Measurements from ENCODE around the gene PIP4K2A.

The PIP4K2A gene

DNA sequence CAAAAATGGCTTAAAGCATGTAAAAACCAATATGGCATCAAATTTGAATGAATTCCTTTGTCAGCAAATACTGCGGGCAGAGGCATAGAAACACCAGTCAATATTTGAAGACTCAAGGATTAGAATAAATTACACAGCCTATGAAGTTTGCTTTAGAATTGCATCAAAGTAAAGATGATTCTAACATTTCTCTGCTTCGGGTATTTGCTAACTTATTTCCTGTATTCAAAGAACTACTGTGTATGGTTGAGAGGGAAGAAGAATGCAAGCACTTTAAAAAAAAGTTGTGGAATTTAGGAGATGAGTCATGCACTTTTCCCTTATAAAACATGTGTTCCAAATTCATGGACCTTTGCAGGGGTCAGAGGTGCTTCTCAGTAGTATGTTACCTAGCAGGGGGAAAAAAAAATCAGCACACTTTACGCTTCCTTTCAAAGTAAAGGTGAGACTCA, 90.1 kb downstream of the PIP4K2A start:
- Mint-ChIP-seq H3K4me3 (peak overlapping the region; percentile 20), H3K27ac (peak overlapping the region; percentile 85), H3K27me3 (no peaks in the 10 kb centered on the region), H3K9me3 (no peaks in the 10 kb centered on the region), H3K4me1 (ENCODE audit: low read depth) (peaks cover 96% of the 10 kb centered on the region), H3K36me3 (ENCODE audit: low read depth) (peaks cover 17% of the 10 kb centered on the region)

DNA sequence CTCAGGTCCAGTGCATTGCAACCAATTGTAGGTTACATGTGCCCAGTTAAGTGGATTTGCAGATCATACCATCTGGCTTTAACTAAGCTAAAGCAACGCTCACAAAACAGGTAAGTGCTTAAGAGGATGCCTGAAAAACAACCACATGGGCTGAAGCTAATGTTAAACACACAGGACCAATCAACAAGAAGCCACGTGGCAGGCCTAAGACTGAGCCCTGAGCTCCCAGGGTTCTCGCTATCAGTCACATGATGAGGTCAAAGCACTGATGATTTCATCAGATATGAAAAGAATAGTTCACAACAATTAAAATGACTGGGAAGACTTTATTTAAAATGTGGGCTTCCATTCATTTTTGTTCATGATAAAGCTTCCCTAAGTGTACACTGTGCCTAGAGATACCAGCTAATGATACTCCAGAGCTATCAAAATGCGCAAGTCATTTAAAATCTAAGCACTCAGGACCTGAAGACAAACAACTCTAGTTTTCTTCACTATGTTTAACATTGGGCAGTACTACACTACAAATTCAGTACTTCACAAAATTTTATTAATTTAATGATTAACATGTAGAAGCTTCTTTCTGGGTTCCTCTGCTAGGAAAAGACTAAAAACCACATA, 90.6 kb downstream of the PIP4K2A start:
- H3K27me3 Mint-ChIP-seq: no peaks in the 10 kb centered on the region
- H3K36me3 Mint-ChIP-seq (ENCODE audit: low read depth): peaks cover 17% of the 10 kb centered on the region
- H3K27ac Mint-ChIP-seq: peak overlapping the region; percentile 85
- peak overlapping the region; percentile 48 for H3K4me3 Mint-ChIP-seq
- H3K9me3 Mint-ChIP-seq: no peaks in the 10 kb centered on the region
- peaks cover 96% of the 10 kb centered on the region for H3K4me1 Mint-ChIP-seq (ENCODE audit: low read depth)

DNA sequence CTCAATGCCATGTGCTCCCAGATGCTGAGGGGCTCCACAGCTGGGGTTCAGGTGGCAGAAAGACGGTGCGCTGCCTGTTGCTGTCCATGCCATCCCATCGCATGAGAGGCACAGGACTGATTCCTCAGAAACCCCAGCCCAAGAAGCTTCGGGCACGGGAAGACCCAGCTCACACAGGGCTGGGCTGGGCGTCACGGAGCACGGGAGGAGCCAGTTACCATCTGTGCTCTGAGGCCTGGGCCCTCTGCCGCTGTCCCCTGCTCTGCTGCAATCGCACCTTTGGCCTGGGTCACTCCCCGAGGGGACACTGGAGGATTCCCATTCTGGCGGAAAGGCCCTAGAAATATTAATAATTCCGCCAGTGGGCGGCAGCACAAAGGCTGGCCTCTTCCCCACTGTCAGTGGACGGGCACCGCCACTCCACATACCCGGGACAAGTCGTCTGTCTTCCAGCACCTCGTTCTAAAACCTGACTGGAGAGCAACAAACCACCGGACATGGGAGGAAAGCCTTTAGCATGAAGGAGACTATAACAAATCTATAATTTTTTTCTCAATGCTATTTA, 92.1 kb downstream of the PIP4K2A start:
- H3K4me3 Mint-ChIP-seq: no peak overlapping the region

DNA sequence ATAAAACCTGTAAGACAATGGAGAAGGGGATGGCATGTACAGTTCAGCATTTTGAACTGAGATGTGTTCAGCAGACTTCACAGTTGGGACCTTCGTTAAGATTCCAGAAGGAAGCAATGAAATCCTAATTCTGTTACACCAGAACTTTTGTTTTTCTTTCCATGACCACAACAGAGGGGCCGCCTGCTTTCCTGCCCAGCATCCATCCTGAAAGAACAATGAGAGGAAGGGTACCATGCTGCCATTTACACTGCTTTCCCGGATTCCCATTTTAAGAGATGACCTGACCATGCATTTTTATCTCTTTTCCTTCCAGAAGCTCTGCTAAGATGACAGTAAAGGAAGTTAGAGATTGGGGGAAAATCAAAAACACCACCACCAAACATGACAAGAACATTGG, 92.7 kb downstream of the PIP4K2A start:
- peak overlapping the region; percentile 28 for H3K27ac Mint-ChIP-seq
- H3K9me3 Mint-ChIP-seq: no peaks in the 10 kb centered on the region
- H3K27me3 Mint-ChIP-seq: no peaks in the 10 kb centered on the region
- peaks cover 96% of the 10 kb centered on the region for H3K4me1 Mint-ChIP-seq (ENCODE audit: low read depth)
- H3K36me3 Mint-ChIP-seq (ENCODE audit: low read depth): peaks cover 11% of the 10 kb centered on the region
- no peak overlapping the region for H3K4me3 Mint-ChIP-seq

More for the DNA sequence above, 92.1 kb downstream of the PIP4K2A start:
- H3K27me3 Mint-ChIP-seq: no peaks in the 10 kb centered on the region
- no peaks in the 10 kb centered on the region for H3K9me3 Mint-ChIP-seq
- peaks cover 11% of the 10 kb centered on the region for H3K36me3 Mint-ChIP-seq (ENCODE audit: low read depth)
- H3K4me1 Mint-ChIP-seq (ENCODE audit: low read depth): peaks cover 96% of the 10 kb centered on the region
- peak overlapping the region; percentile 85 for H3K27ac Mint-ChIP-seq

DNA sequence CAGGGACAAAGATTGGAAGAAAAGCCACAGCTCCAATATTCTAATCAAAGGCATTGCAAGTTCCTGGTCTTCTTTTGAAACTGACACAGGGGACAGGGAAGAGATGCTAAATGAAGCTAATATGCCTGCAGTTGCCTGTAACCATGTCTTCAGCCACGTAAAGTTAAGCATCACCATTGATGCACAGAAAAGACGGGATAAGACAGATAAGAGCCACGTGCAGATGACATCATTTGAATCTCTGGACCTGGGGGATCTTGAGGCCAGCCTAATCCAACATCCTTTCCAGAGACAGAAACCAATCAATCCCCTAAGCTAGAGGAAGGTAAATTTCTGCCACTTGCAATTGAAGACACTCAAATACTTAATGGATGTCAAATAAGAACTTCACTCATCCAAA, 93.4 kb downstream of the PIP4K2A start:
- Mint-ChIP-seq H3K9me3 (no peaks in the 10 kb centered on the region), H3K27ac (peak overlapping the region; percentile 14), H3K27me3 (no peaks in the 10 kb centered on the region), H3K4me1 (ENCODE audit: low read depth) (peaks cover 96% of the 10 kb centered on the region), H3K4me3 (no peak overlapping the region), H3K36me3 (ENCODE audit: low read depth) (peaks cover 11% of the 10 kb centered on the region)

DNA sequence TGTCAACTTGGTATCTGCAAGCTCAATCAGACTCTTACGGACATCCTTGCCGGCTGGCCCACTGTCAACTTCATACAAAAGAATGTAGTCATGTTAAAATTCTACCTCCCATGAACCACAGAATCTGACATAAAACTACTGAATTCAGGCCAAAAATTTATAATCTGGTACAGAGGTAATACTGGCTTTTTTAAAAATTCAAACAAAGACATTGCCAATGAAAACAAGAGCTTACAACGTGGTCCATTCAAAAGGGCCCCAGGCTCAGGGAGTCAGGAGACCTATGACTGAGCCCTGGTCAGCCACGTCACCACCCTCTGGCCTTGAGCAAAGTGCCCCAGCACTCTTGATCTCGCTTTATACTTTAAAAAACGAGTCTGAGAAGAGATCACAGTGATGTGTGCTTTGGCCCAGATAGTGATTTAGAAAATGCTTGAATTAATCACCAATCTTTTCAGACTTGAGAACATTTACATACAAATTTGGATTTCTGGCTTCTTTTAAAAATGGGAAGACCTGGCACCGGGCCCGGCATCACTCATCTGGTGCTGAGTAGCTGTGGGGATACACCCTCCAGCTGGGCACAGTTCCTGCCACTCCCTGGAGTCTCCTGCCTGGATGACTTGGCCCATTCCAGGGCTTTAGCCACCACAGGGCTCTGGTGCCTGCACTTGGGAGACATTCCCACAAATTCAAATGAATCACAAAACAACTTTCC, 94.1 kb downstream of the PIP4K2A start:
- Mint-ChIP-seq H3K27me3 (no peaks in the 10 kb centered on the region), H3K27ac (peak overlapping the region; percentile 77), H3K36me3 (ENCODE audit: low read depth) (peaks cover 11% of the 10 kb centered on the region), H3K9me3 (no peaks in the 10 kb centered on the region), H3K4me1 (ENCODE audit: low read depth) (peaks cover 96% of the 10 kb centered on the region), H3K4me3 (peak overlapping the region; percentile 18)

DNA sequence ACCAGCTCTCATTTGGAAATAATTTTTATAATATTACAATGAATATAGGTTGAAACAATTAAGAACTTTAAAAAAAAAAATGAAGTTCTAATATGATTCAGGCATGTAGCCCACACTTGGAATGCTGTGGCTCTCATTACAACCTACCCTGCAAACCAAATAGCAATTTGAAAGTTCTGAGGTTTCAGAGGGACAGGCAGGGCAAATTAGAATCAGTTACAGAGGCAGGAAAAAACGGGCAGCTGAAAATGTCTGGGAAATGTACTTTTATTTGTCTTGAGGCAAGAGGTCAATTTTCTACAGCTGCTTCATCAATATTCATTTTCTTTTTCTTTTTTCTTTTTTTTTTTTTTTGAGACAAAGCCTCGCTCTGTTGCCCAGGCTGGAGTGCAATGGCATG, 95.3 kb downstream of the PIP4K2A start:
- Mint-ChIP-seq H3K27me3 (no peaks in the 10 kb centered on the region), H3K27ac (peak overlapping the region; percentile 81), H3K36me3 (ENCODE audit: low read depth) (peaks cover 15% of the 10 kb centered on the region), H3K4me1 (ENCODE audit: low read depth) (peaks cover 96% of the 10 kb centered on the region), H3K9me3 (no peaks in the 10 kb centered on the region), H3K4me3 (no peak overlapping the region)

DNA sequence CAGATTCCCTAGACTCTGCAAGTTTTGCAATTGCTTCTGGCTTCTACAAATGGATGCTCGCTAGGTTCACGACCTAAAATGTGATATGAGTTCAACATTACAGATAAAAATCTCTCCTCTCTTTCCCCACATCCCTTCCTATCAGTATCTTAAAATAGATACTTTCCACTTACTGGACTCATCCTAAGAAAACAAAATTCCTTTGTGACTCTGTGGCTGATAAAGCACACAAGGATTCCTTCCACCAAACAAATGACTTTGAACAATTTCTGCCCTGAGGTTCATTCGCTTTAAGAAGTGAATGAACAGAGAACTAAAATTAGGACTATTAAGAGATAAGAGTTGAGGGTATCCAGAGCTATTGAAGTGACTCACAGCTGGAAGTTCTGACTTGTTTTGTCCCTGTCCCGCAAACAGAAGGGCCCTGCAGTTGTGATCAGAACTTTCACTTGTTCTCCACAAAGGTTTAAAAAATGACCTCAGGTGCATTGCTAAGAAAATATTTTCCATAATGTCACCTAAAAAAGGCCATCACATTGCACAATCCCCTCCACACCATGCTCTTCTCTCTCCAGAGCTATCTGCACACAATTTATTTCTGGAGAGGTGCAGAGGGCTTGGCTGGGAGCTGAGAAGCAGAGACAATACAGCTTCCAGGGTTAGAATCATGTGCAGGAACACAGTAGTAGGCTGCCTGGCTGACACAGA, 96.1 kb downstream of the PIP4K2A start:
- Mint-ChIP-seq H3K4me3 (peak overlapping the region; percentile 40), H3K4me1 (ENCODE audit: low read depth) (peaks cover 96% of the 10 kb centered on the region), H3K36me3 (ENCODE audit: low read depth) (peaks cover 15% of the 10 kb centered on the region), H3K27me3 (no peaks in the 10 kb centered on the region), H3K9me3 (no peaks in the 10 kb centered on the region), H3K27ac (peak overlapping the region; percentile 88)

DNA sequence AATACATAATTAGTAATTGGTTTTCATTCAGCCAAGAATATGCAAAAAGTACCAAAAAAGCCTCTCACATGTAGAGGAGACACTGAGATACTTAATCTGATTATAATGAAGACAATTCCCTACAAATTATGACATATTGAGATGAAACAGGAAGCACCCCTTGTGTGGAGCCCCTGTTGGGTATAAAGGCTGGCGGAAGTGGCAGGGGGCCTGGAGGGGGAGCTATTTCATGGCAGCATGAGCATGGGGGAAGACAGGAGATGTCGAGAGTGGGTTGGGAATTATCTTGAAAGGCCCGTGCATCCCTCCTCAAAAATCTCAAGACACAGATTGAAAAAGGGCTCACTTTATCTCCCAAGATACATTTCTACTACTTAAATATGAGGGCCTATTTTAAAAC, 96.9 kb downstream of the PIP4K2A start:
- Mint-ChIP-seq H3K4me1 (ENCODE audit: low read depth) (peaks cover 96% of the 10 kb centered on the region), H3K36me3 (ENCODE audit: low read depth) (peaks cover 22% of the 10 kb centered on the region), H3K27me3 (no peaks in the 10 kb centered on the region), H3K4me3 (peak overlapping the region; percentile 14), H3K27ac (peak overlapping the region; percentile 84), H3K9me3 (no peaks in the 10 kb centered on the region)

DNA sequence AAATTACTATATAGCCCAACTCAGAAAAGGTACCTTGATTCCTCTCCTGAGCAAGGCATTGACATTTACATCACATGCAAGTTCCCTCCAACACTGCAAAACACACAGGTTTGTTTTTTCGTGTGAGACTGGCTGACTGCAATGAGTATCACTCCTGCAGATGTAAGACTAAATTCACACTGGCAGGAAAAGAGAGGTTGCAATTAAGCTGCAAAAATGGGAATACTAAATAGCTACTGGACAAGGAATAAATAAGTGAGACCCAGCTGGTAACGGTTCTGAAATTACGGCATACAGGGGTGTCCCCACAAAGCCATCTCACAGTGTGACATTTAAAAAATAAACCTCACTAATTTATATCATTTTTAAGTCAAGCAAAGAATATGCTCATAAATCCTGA, 97.3 kb downstream of the PIP4K2A start:
- Mint-ChIP-seq H3K36me3 (ENCODE audit: low read depth) (peaks cover 27% of the 10 kb centered on the region), H3K4me1 (ENCODE audit: low read depth) (peaks cover 100% of the 10 kb centered on the region), H3K27ac (peak overlapping the region; percentile 84), H3K4me3 (no peak overlapping the region), H3K9me3 (no peaks in the 10 kb centered on the region), H3K27me3 (no peaks in the 10 kb centered on the region)

DNA sequence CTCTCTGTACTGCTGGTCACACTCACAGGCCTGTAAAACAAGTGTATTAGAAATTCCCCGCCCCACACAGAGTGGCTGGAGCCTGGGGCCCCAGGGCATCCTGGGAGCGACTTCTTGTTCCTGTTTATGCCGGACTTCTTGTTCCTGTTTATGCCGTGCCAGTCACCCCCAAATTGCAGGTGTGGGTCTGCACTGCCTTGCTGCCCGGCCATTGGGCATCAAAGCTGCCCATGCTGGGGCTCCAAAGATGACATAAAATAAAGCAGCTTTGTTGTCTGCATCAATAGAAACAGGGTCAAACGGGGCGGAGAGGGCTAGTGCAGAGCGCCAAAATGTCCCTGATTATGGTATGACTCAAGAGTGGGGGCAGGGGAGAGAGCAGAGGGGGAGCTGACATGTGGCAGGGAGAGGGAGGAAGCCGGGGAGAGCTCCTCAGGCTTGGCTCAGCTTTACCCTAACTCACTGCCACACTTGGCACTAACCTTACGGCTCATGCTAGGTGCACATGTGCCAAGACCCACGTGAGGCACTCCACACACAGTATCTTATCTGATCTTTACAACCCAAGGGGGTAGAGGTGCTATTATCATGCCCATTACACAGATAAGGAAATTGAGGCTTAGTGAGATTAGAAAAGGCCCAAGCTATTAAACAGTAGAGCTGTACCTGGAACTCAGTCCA, 98.4 kb downstream of the PIP4K2A start:
- H3K4me1 Mint-ChIP-seq (ENCODE audit: low read depth): peaks cover 100% of the 10 kb centered on the region
- no peaks in the 10 kb centered on the region for H3K27me3 Mint-ChIP-seq
- peak overlapping the region; percentile 95 for H3K27ac Mint-ChIP-seq
- H3K36me3 Mint-ChIP-seq (ENCODE audit: low read depth): peaks cover 21% of the 10 kb centered on the region
- H3K9me3 Mint-ChIP-seq: no peaks in the 10 kb centered on the region
- H3K4me3 Mint-ChIP-seq: peak overlapping the region; percentile 77

DNA sequence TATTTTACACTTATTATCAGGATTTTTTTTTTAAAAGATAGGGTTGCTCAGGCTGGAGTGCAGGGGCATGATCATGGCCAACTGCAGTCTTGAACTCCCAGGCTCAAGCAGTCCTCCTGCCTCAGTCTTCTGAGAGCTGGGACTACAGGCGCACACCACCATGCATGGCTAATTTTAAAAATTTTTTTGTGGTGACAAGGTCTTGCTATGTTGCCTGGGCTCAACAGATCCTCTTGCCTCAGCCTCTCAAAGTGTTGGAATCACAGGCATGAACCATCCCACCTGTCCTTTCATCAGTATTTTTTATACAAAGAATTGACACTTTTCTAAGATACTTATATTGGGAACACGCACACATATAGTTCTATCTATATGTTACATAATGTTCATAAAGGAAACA, 99.3 kb downstream of the PIP4K2A start:
- Mint-ChIP-seq H3K4me3 (no peak overlapping the region), H3K36me3 (ENCODE audit: low read depth) (peaks cover 29% of the 10 kb centered on the region), H3K27me3 (no peaks in the 10 kb centered on the region), H3K4me1 (ENCODE audit: low read depth) (peaks cover 100% of the 10 kb centered on the region), H3K27ac (peak overlapping the region; percentile 95), H3K9me3 (no peaks in the 10 kb centered on the region)

DNA sequence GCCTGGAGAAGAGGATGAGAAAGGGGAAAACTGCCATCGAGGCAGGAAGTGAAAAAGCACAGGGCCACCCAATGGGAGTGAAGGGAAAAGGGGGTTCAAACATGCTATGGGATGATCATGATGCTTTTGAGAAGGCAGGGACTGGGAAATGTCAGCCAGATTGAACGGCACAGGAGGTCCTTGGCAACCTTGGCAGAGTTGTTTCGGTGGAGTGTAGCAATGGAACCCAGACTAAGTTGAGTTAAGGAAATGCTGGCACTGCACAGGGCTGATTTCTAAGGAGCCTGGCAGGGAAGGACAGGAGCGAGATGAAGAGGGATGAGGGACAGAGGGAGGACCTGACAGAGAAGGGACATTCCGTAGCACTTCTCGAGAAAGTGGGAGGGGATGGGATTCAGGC, 101.4 kb downstream of the PIP4K2A start:
- Mint-ChIP-seq H3K27ac (peak overlapping the region; percentile 93), H3K9me3 (no peaks in the 10 kb centered on the region), H3K4me3 (peak overlapping the region; percentile 77), H3K36me3 (ENCODE audit: low read depth) (peaks cover 46% of the 10 kb centered on the region), H3K27me3 (no peaks in the 10 kb centered on the region), H3K4me1 (ENCODE audit: low read depth) (peaks cover 100% of the 10 kb centered on the region)

DNA sequence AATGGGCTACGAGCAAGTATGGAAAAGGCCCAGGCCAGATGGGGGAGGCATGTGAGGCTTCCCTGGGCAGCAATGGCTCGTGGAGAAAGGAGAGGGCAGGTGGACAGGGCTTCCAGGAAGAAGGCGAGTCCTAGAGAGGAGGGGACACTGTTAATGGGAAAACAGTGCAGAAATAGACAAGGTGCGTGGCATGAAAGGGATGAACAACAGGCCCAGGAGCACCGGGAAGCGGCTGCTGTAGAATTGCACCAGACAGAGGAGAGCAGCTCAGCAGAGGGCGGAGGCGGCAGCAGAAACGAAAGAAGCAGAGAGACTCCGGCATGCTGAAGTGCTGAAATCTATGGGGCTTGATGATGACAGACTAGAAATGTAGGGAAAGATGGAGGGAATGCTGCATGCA, 102.1 kb downstream of the PIP4K2A start:
- Mint-ChIP-seq H3K36me3 (ENCODE audit: low read depth) (peaks cover 51% of the 10 kb centered on the region), H3K9me3 (no peaks in the 10 kb centered on the region), H3K27ac (peak overlapping the region; percentile 93), H3K4me1 (ENCODE audit: low read depth) (peaks cover 100% of the 10 kb centered on the region), H3K4me3 (peak overlapping the region; percentile 77), H3K27me3 (no peaks in the 10 kb centered on the region)

Data from stimulated activated naive CD8-positive, alpha-beta T cell treated with anti-CD3 and anti-CD28 coated beads, Interleukin-15, Interleukin-2, amounts not matched to agents 100 ng/mL and 50 ng/mL, for 24 hours (primary cell).